Gastroesophageal sphincter (tissue), 4 donors: ENCODE results near the gene SPRYD3. TPM values are rescaled to one million over a fixed set of nuclear protein-coding genes. Genes with fewer than 3 reads are reported as not detected.

Source experiments
- ATAC-seq: fragments of 150-250 bp; one replicate; pipeline ENCODE4 v1.9.1; 2016; ENCODE audit warnings: mild to moderate bottlenecking, moderate library complexity
- H3K27ac ChIP-seq, 4 donors: fragments of 200-600 bp; sonication (generic) in 3 of 4; 1 replicate in 3 of 4; 2 replicates in 1 of 4; pipeline ENCODE4 v1.5.1; 2016 to 2019
- H3K27me3 ChIP-seq: fragments of 200-600 bp; sonication (generic); one replicate; pipeline ENCODE4 v1.5.1; 2019
- H3K36me3 ChIP-seq, 2 donors: fragments of 200-600 bp; sonication (generic); one replicate each; pipeline ENCODE4 v1.5.1; 2019; ENCODE audit warnings: control low read depth in 1 of 2
- H3K4me1 ChIP-seq, 3 donors: fragments of 200-600 bp; sonication (generic); 1 replicate in 2 of 3; 2 replicates in 1 of 3; pipeline ENCODE4 v1.5.1; 2016 to 2019; ENCODE audit warnings: control low read depth in 2 of 3
- H3K4me3 ChIP-seq, 2 donors: fragments of 200-600 bp; sonication (generic); one replicate each; pipeline ENCODE4 v1.5.1; 2019; ENCODE audit warnings: mild to moderate bottlenecking in 1 of 2, moderate library complexity in 1 of 2
- H3K9me3 ChIP-seq, 3 donors: fragments of 200-600 bp; sonication (generic); one replicate each; pipeline ENCODE4 v1.5.1; 2017 to 2019; ENCODE audit warnings: control low read depth in 2 of 3
- EP300 ChIP-seq: sonication (generic); formaldehyde crosslinking; IDR thresholded peaks from one replicate; pipeline ENCODE4 v1.6.1; 2017; ENCODE audit warnings: antibody characterized with exemption, mild to moderate bottlenecking
- POLR2A ChIP-seq, 2 donors: fragments of 450-650 bp; IDR thresholded peaks; one replicate each; pipeline ENCODE4 v1.6.1; 2017; ENCODE audit warnings: antibody characterized with exemption in 2 of 2, mild to moderate bottlenecking in 2 of 2, moderate library complexity in 1 of 2
- POLR2AphosphoS5 ChIP-seq: sonication (generic); formaldehyde crosslinking; IDR thresholded peaks from one replicate; pipeline ENCODE4 v1.6.1; 2017; ENCODE audit warnings: antibody characterized with exemption
- WGBS, 2 donors: methylation state at CpG; one replicate each; pipeline ENCODE4 v1.1.5; 2018; ENCODE audit warnings: low coverage in 1 of 2; 5-methylcytosine and 5-hydroxymethylcytosine counted together
- total RNA-seq, 4 donors: library from RNA; depleted of rRNA; stranded (reverse); fragments of >200 nt; gene quantifications; one replicate each; pipeline ENCODE4 v1.1.0, GENCODE V29; 2016
- TF ChIP-seq, protein P1 (sequence below), 4 experiments: fragments of 200-600 bp in 2 of 4; fragments of 450-650 bp in 2 of 4; sonication (generic) in 1 of 4; IDR thresholded peaks; one replicate each; pipeline ENCODE4 v1.5.1; 2017 to 2019; ENCODE audit warnings: antibody characterized with exemption in 4 of 4, mild to moderate bottlenecking in 2 of 4, moderate library complexity in 2 of 4

SPRYD3 gene
- total RNA-seq, 4 donors from 2014 or later, result 79.1 to 137 (median 110) TPM

DNA sequence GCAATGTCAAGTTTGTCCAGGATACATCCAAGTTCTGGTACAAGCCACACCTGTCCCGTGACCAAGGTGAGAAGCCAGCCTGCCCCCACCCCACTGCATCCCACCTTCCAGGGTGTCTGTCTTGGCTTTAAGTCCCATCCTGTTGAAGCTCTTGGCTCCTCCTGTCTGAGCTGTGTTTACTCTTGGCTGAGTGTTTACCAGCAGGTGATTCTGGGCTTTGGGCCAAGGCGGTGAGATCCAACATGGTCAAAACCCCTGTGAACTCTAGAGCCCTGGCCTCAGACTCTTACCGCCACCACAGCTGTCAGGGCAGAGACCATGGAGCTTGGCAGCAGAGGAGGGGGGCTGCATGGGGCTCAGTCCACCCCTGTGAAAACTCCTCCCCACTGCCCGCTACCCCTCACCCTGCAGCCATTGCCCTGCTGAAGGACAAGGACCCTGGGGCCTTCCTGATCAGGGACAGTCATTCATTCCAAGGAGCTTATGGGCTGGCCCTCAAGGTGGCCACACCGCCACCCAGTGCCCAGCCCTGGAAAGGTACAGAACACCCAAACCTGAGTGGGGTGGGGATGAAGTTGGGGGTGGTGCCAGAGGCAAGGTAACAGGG, 17.7 kb downstream of the SPRYD3 start:
- H3K27me3 ChIP-seq, result no peaks in the 10 kb centered on the region
- WGBS, 2 donors, result 80% methylated on average over 1 of the region's 5 CpGs; no CpG with 5 or more reads in 1 of the 2 donors
- ATAC-seq, result no peak
- H3K9me3 ChIP-seq, result no peaks in the 10 kb centered on the region
- H3K4me3 ChIP-seq, result no peak overlapping the region
- H3K27ac ChIP-seq, result peak overlapping the region in 3 of 4 donors; percentile 85 to 95 (median 86)
- TF ChIP-seq, protein P1, sequence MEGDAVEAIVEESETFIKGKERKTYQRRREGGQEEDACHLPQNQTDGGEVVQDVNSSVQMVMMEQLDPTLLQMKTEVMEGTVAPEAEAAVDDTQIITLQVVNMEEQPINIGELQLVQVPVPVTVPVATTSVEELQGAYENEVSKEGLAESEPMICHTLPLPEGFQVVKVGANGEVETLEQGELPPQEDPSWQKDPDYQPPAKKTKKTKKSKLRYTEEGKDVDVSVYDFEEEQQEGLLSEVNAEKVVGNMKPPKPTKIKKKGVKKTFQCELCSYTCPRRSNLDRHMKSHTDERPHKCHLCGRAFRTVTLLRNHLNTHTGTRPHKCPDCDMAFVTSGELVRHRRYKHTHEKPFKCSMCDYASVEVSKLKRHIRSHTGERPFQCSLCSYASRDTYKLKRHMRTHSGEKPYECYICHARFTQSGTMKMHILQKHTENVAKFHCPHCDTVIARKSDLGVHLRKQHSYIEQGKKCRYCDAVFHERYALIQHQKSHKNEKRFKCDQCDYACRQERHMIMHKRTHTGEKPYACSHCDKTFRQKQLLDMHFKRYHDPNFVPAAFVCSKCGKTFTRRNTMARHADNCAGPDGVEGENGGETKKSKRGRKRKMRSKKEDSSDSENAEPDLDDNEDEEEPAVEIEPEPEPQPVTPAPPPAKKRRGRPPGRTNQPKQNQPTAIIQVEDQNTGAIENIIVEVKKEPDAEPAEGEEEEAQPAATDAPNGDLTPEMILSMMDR (IDR thresholded peaks at IDR 0.05), result peak in 2 of 4 experiments; percentile 8 to 18
- no peak for TF ChIP-seq POLR2A (IDR thresholded peaks at IDR 0.05)
- H3K36me3 ChIP-seq, result peaks cover 0 to 97% of the 10 kb centered on the region in 2 donors
- peaks cover 0 to 100% (median 55%) of the 10 kb centered on the region in 3 donors for H3K4me1 ChIP-seq

DNA sequence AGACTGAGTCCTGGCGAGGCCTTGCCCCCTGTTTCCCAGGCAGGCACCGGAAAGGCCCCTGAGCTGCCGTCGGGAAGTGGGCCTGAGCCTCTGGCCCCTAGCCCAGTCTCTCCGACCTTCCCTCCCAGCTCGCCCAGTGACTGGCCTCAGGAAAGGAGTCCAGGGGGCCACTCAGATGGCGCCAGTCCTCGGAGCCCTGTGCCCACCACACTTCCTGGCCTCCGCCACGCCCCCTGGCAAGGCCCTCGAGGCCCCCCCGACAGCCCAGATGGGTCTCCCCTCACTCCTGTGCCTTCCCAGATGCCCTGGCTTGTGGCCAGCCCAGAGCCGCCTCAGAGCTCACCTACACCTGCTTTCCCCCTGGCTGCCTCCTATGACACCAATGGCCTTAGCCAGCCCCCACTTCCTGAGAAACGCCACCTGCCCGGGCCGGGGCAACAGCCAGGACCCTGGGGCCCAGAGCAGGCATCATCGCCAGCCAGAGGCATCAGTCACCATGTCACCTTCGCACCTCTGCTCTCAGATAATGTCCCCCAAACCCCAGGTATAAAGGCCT, 18.4 kb downstream of the SPRYD3 start:
- 65 to 72% methylated on average over 2 to 6 of the region's 18 CpGs for WGBS, 2 donors
- H3K4me1 ChIP-seq, result peaks cover 0 to 99% (median 48%) of the 10 kb centered on the region in 3 donors
- peak overlapping the region in 3 of 4 donors; percentile 85 to 95 (median 86) for H3K27ac ChIP-seq
- no peak overlapping the region for H3K4me3 ChIP-seq
- ATAC-seq, result no peak
- peaks cover 0 to 100% of the 10 kb centered on the region in 2 donors for H3K36me3 ChIP-seq
- H3K27me3 ChIP-seq, result no peaks in the 10 kb centered on the region
- no peak for TF ChIP-seq POLR2A (IDR thresholded peaks at IDR 0.05)
- no peak for TF ChIP-seq EP300
- TF ChIP-seq, protein P1 (IDR thresholded peaks at IDR 0.05), result no peak
- TF ChIP-seq POLR2AphosphoS5, result no peak
- H3K9me3 ChIP-seq, result no peaks in the 10 kb centered on the region

DNA sequence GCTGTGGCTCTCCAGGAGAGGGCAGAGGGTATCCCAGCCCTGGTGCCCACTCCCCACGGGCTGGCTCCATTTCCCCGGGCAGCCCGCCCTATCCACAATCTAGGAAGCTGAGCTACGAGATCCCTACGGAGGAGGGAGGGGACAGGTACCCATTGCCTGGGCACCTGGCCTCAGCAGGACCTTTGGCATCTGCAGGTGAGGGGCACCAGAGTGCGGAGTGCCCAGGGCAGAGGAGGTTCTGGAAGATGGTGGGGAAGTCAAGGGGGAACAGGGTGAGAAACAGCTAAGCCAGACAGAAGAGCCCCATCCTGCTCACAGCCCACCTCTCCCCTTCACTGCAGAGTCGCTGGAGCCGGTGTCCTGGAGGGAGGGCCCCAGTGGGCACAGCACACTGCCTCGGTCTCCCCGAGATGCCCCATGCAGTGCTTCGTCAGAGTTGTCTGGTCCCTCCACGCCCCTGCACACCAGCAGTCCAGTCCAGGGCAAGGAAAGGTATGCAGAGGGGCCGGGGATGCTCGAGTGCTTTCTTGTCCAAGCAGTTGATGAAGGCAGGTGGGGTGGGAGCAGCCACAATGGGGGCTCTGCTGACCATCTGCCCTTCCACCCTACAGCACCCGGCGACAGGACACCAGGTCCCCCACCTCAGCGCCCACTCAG, 19.0 kb downstream of the SPRYD3 start:
- WGBS, 2 donors, result no CpG with 5 or more reads among the region's 17 CpGs
- Histone ChIP-seq H3K4me3 (no peak overlapping the region), H3K4me1 (peaks cover 0 to 99% (median 45%) of the 10 kb centered on the region in 3 donors), H3K36me3 (peaks cover 0 to 100% of the 10 kb centered on the region in 2 donors), H3K27me3 (no peaks in the 10 kb centered on the region), H3K27ac (peak overlapping the region in 3 of 4 donors; percentile 85 to 95 (median 86)), H3K9me3 (no peaks in the 10 kb centered on the region)
- ATAC-seq, result no peak
- no peak for TF ChIP-seq EP300
- TF ChIP-seq POLR2A (IDR thresholded peaks at IDR 0.05), result no peak
- TF ChIP-seq, protein P1 (IDR thresholded peaks at IDR 0.05), result no peak
- no peak for TF ChIP-seq POLR2AphosphoS5

DNA sequence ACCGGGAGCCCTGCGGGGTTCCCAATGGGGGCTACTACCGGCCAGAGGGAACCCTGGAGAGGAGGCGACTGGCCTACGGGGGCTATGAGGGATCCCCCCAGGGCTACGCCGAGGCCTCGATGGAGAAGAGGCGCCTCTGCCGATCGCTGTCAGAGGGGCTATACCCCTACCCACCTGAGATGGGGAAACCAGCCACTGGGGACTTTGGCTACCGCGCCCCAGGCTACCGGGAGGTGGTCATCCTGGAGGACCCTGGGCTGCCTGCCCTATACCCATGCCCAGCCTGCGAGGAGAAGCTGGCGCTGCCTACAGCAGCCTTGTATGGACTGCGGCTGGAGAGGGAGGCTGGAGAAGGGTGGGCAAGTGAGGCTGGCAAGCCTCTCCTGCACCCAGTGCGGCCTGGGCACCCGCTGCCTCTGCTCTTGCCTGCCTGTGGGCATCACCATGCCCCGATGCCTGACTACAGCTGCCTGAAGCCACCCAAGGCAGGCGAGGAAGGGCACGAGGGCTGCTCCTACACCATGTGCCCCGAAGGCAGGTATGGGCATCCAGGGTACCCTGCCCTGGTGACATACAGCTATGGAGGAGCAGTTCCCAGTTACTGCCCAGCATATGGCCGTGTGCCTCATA, 19.6 kb downstream of the SPRYD3 start:
- TF ChIP-seq POLR2A (IDR thresholded peaks at IDR 0.05) (no peak), POLR2AphosphoS5 (peak; percentile 24)

More for the DNA sequence above, 19.6 kb downstream of the SPRYD3 start:
- Histone ChIP-seq H3K4me3 (no peak overlapping the region), H3K27me3 (no peaks in the 10 kb centered on the region), H3K36me3 (peaks cover 0 to 96% of the 10 kb centered on the region in 2 donors), H3K9me3 (no peaks in the 10 kb centered on the region), H3K27ac (peak overlapping the region in 3 of 4 donors; percentile 85 to 95 (median 86)), H3K4me1 (peaks cover 0 to 99% (median 50%) of the 10 kb centered on the region in 3 donors)
- WGBS, 2 donors, result no CpG with 5 or more reads among the region's 24 CpGs
- ATAC-seq, result no peak
